Measurements from ENCODE around the gene SPX.

SPX gene

GRCh38 chr12:21516281-21516680, 9.8 kb upstream of the SPX start:
- Mint-ChIP-seq H3K27ac (no peak overlapping the region), H3K9me3 (no peaks in the 10 kb centered on the region), H3K27me3 (no peaks in the 10 kb centered on the region), H3K4me3 (no peak overlapping the region), H3K36me3 (ENCODE audit: low read depth) (peaks cover 59% of the 10 kb centered on the region), H3K4me1 (ENCODE audit: low read depth) (no peaks in the 10 kb centered on the region)
- intact Hi-C loops (cut with micrococcal nuclease): no loop called here

- no peaks in the 10 kb centered on the region for H3K9me3 Mint-ChIP-seq
- H3K4me1 Mint-ChIP-seq (ENCODE audit: low read depth): no peaks in the 10 kb centered on the region
- peaks cover under 1% of the 10 kb centered on the region for H3K27me3 Mint-ChIP-seq
- no peak overlapping the region for H3K27ac Mint-ChIP-seq
- H3K36me3 Mint-ChIP-seq (ENCODE audit: low read depth): peaks cover 42% of the 10 kb centered on the region
- intact Hi-C loops (cut with micrococcal nuclease): no loop called here
- H3K4me3 Mint-ChIP-seq: no peak overlapping the region
Observed at GRCh38 chr12:21518451-21518850, 7.6 kb upstream of the SPX start.

GRCh38 chr12:21521541-21521940, 4.6 kb upstream of the SPX start:
- Mint-ChIP-seq H3K27ac (no peak overlapping the region), H3K36me3 (ENCODE audit: low read depth) (peaks cover 23% of the 10 kb centered on the region), H3K4me1 (ENCODE audit: low read depth) (no peaks in the 10 kb centered on the region), H3K9me3 (peaks cover 9% of the 10 kb centered on the region), H3K4me3 (no peak overlapping the region), H3K27me3 (peaks cover 16% of the 10 kb centered on the region)
- intact Hi-C loops (cut with micrococcal nuclease): no loop called here

GRCh38 chr12:21523148-21523547, 2.9 kb upstream of the SPX start:
- intact Hi-C loops (cut with micrococcal nuclease): no loop called here
- no peak overlapping the region for H3K27ac Mint-ChIP-seq
- H3K36me3 Mint-ChIP-seq (ENCODE audit: low read depth): peaks cover 15% of the 10 kb centered on the region
- peaks cover 30% of the 10 kb centered on the region for H3K27me3 Mint-ChIP-seq
- H3K9me3 Mint-ChIP-seq: peaks cover 9% of the 10 kb centered on the region
- peaks cover 11% of the 10 kb centered on the region for H3K4me1 Mint-ChIP-seq (ENCODE audit: low read depth)
- H3K4me3 Mint-ChIP-seq: no peak overlapping the region

- Mint-ChIP-seq H3K9me3 (peaks cover 9% of the 10 kb centered on the region), H3K27ac (no peak overlapping the region), H3K4me1 (ENCODE audit: low read depth) (peaks cover 11% of the 10 kb centered on the region), H3K27me3 (peaks cover 52% of the 10 kb centered on the region), H3K36me3 (ENCODE audit: low read depth) (no peaks in the 10 kb centered on the region), H3K4me3 (no peak overlapping the region)
- intact Hi-C loops (cut with micrococcal nuclease): no loop called here
Observed at GRCh38 chr12:21526721-21527345, 737 bp downstream of the SPX start.

GRCh38 chr12:21527451-21528180, 1.5 kb downstream of the SPX start:
- peak overlapping the region; percentile 50 for H3K4me3 Mint-ChIP-seq
- H3K9me3 Mint-ChIP-seq: peaks cover 9% of the 10 kb centered on the region
- no peaks in the 10 kb centered on the region for H3K36me3 Mint-ChIP-seq (ENCODE audit: low read depth)
- peaks cover 52% of the 10 kb centered on the region for H3K27me3 Mint-ChIP-seq
- intact Hi-C loops (cut with micrococcal nuclease): no loop called here
- H3K4me1 Mint-ChIP-seq (ENCODE audit: low read depth): peaks cover 11% of the 10 kb centered on the region
- H3K27ac Mint-ChIP-seq: no peak overlapping the region

GRCh38 chr12:21528953-21529352, 2.9 kb downstream of the SPX start:
- Mint-ChIP-seq H3K4me3 (no peak overlapping the region), H3K27me3 (peaks cover 48% of the 10 kb centered on the region), H3K9me3 (peaks cover 9% of the 10 kb centered on the region), H3K27ac (no peak overlapping the region), H3K4me1 (ENCODE audit: low read depth) (peaks cover 11% of the 10 kb centered on the region), H3K36me3 (ENCODE audit: low read depth) (no peaks in the 10 kb centered on the region)
- intact Hi-C loops (cut with micrococcal nuclease): no loop called here

GRCh38 chr12:21529456-21529855, 3.4 kb downstream of the SPX start:
- intact Hi-C loops (cut with micrococcal nuclease): no loop called here
- Mint-ChIP-seq H3K4me1 (ENCODE audit: low read depth) (peaks cover 11% of the 10 kb centered on the region), H3K27me3 (peaks cover 45% of the 10 kb centered on the region), H3K9me3 (peaks cover 4% of the 10 kb centered on the region), H3K36me3 (ENCODE audit: low read depth) (no peaks in the 10 kb centered on the region), H3K4me3 (no peak overlapping the region), H3K27ac (no peak overlapping the region)

GRCh38 chr12:21538061-21538653, 12.1 kb downstream of the SPX start:
- Mint-ChIP-seq H3K9me3 (no peaks in the 10 kb centered on the region), H3K27ac (no peak overlapping the region), H3K4me1 (ENCODE audit: low read depth) (no peaks in the 10 kb centered on the region), H3K36me3 (ENCODE audit: low read depth) (no peaks in the 10 kb centered on the region), H3K27me3 (peaks cover 2% of the 10 kb centered on the region), H3K4me3 (no peak overlapping the region)
- intact Hi-C loops (cut with micrococcal nuclease): no loop called here

- Mint-ChIP-seq H3K36me3 (ENCODE audit: low read depth) (no peaks in the 10 kb centered on the region), H3K27ac (no peak overlapping the region), H3K4me1 (ENCODE audit: low read depth) (no peaks in the 10 kb centered on the region), H3K4me3 (no peak overlapping the region), H3K9me3 (no peaks in the 10 kb centered on the region), H3K27me3 (peaks cover 2% of the 10 kb centered on the region)
- intact Hi-C loops (cut with micrococcal nuclease): no loop called here
Observed at GRCh38 chr12:21539797-21540196, 13.7 kb downstream of the SPX start.

GRCh38 chr12:21541773-21542172, 15.7 kb downstream of the SPX start:
- Mint-ChIP-seq H3K4me1 (ENCODE audit: low read depth) (no peaks in the 10 kb centered on the region), H3K36me3 (ENCODE audit: low read depth) (no peaks in the 10 kb centered on the region), H3K4me3 (no peak overlapping the region), H3K9me3 (no peaks in the 10 kb centered on the region), H3K27ac (no peak overlapping the region), H3K27me3 (peaks cover 2% of the 10 kb centered on the region)
- intact Hi-C loops (cut with micrococcal nuclease): no loop called here

GRCh38 chr12:21542403-21542802, 16.3 kb downstream of the SPX start:
- H3K9me3 Mint-ChIP-seq: no peaks in the 10 kb centered on the region
- H3K27me3 Mint-ChIP-seq: peaks cover 2% of the 10 kb centered on the region
- H3K4me3 Mint-ChIP-seq: no peak overlapping the region
- H3K36me3 Mint-ChIP-seq (ENCODE audit: low read depth): no peaks in the 10 kb centered on the region
- no peak overlapping the region for H3K27ac Mint-ChIP-seq
- intact Hi-C loops (cut with micrococcal nuclease): no loop called here
- H3K4me1 Mint-ChIP-seq (ENCODE audit: low read depth): no peaks in the 10 kb centered on the region

GRCh38 chr12:21543151-21543550, 17.1 kb downstream of the SPX start:
- Mint-ChIP-seq H3K27ac (no peak overlapping the region), H3K9me3 (no peaks in the 10 kb centered on the region), H3K4me3 (no peak overlapping the region), H3K27me3 (peaks cover 2% of the 10 kb centered on the region), H3K4me1 (ENCODE audit: low read depth) (no peaks in the 10 kb centered on the region), H3K36me3 (ENCODE audit: low read depth) (no peaks in the 10 kb centered on the region)
- intact Hi-C loops (cut with micrococcal nuclease): no loop called here

- Mint-ChIP-seq H3K4me3 (no peak overlapping the region), H3K27me3 (peaks cover 2% of the 10 kb centered on the region), H3K9me3 (no peaks in the 10 kb centered on the region), H3K4me1 (ENCODE audit: low read depth) (no peaks in the 10 kb centered on the region), H3K27ac (no peak overlapping the region), H3K36me3 (ENCODE audit: low read depth) (no peaks in the 10 kb centered on the region)
- intact Hi-C loops (cut with micrococcal nuclease): no loop called here
Observed at GRCh38 chr12:21545557-21545956, 19.5 kb downstream of the SPX start.

Measured in dendritic cell treated with granulocyte-macrophage colony-stimulating factor and Interleukin-4, amounts not matched to agents 40 ng/mL and 50 ng/mL, for 4 days (primary cell).